Neural cell (in vitro differentiated cells): ENCODE data around the gene GPR142.

Source experiments
- CTCF ChIP-seq: fragments of 450-650 bp; IDR thresholded peaks from 2 replicates; pipeline ENCODE4 v1.5.1; 2014; ENCODE audit warnings: antibody characterized with exemption, mild to moderate bottlenecking, moderate library complexity; ENCODE audit not compliant: poor library complexity, severe bottlenecking
- EP300 ChIP-seq: fragments of 450-650 bp; conservative IDR thresholded peaks from 2 replicates; pipeline ENCODE4 v1.6.1; 2014; ENCODE audit warnings: antibody characterized with exemption, mild to moderate bottlenecking, moderate library complexity; ENCODE audit not compliant: poor library complexity, severe bottlenecking
- MXI1 ChIP-seq: fragments of 450-650 bp; conservative IDR thresholded peaks from 2 replicates; pipeline ENCODE4 v1.6.1; 2014; ENCODE audit warnings: antibody characterized with exemption, mild to moderate bottlenecking; ENCODE audit not compliant: poor library complexity, severe bottlenecking
- POLR2AphosphoS5 ChIP-seq: IDR thresholded peaks from 2 replicates; pipeline ENCODE4 v1.6.1; 2012
- RAD21 ChIP-seq: fragments of 450-650 bp; conservative IDR thresholded peaks from 2 replicates; pipeline ENCODE4 v1.6.1; 2014; ENCODE audit warnings: antibody characterized with exemption, mild to moderate bottlenecking, moderate library complexity
- REST ChIP-seq: IDR thresholded peaks from 2 replicates; pipeline ENCODE4 v1.6.1; 2012; ENCODE audit warnings: borderline replicate concordance

GRCh38 chr17:74340470-74341023, 26.8 kb upstream of the GPR142 start:
- TF ChIP-seq EP300 (no peak), MXI1 (no peak), CTCF (no peak), POLR2AphosphoS5 (no peak), REST (no peak), RAD21 (no peak)
